ENCODE measurements around the gene CAPZB. TPM values are rescaled to one million over a fixed set of nuclear protein-coding genes. Genes with fewer than 3 reads are reported as not detected.
A peak's percentile ranks its signal among the peaks of the same experiment; 100 is the strongest.

CAPZB gene
- total and polyA plus RNA-seq, 10 donors = 139 to 386 (median 277) TPM

DNA sequence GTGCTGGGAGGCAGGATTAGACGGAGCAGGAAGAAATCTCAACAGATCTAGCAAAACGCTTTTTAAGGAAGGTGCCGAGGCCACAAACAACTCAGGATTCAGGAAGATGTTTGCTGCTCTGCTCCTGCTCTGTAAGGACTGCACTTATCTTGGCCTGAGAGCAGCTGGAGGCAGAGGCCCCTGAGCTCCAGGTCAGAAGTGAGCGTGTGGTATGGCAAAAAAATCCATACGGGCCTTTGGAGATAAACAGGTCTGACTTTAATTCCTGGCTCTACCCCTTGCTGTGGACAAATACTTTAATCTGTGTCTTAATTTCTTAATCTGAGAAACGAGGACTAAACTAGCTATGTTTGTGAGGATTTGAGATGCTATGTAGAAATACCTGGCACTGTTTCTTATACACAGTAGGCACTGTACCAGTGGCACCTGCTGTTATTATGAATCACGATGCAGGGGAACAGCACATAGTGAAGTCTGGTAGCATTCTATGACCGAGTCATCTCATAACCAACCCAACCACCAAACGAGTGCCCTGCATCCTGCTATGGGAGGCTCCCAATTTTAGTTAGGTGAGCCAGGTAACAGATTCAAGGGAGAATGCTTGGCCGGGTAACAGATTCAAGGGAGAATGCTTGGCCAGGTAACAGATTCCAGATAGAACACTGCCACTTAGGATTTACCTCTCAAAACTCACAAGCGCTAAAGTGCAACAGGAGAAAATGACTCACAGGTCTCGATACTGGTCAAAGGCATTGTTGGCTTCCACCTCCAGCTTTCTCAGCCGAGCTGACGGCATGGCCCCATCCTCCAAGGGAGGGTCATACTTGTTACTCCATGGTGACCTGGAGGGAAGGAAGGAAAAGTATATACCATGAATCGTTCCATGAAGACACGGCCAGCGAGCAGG lies 107.3 kb downstream of the CAPZB start:
- intact Hi-C loops (cut with DNase I; ENCODE audit: low total_unique reads) = no loop called here
- H3K4me1 ChIP-seq = peaks cover 0 to 20% (median 1%) of the 10 kb centered on the region in 6 donors
- TF ChIP-seq POLR2A (IDR thresholded peaks at IDR 0.05) (no peak), POLR2AphosphoS5 (IDR thresholded peaks at IDR 0.05) (no peak), CTCF (IDR thresholded peaks at IDR 0.05 in 8 of 11, conservative IDR thresholded peaks at IDR 0.05 in 3 of 11) (no peak)
- H3K27me3 ChIP-seq (replicated peaks in 1 of 7) = no peaks in the 10 kb centered on the region
- 90 to 96% (median 92%) methylated on average over 17 of the region's 17 CpGs for WGBS, 5 donors
- H3K9me3 ChIP-seq = no peaks in the 10 kb centered on the region
- DNase-seq = no peak
- H3K36me3 ChIP-seq = peaks cover 0 to 100% (median 82%) of the 10 kb centered on the region in 6 donors
- no peak overlapping the region for H3K27ac ChIP-seq
- no peak overlapping the region for H3K4me3 ChIP-seq

GRCh38 chr1:19376428-19377372 lies 108.6 kb downstream of the CAPZB start:
- Histone ChIP-seq H3K36me3 (peaks cover 0 to 100% (median 80%) of the 10 kb centered on the region in 6 donors), H3K27me3 (replicated peaks in 1 of 7) (no peaks in the 10 kb centered on the region), H3K27ac (peak overlapping the region in 1 of 8 donors; percentile 36), H3K9me3 (no peaks in the 10 kb centered on the region), H3K4me3 (no peak overlapping the region), H3K4me1 (peaks cover 0 to 34% (median 6%) of the 10 kb centered on the region in 6 donors)
- TF ChIP-seq POLR2AphosphoS5 (IDR thresholded peaks at IDR 0.05) (no peak), POLR2A (IDR thresholded peaks at IDR 0.05) (no peak), CTCF (IDR thresholded peaks at IDR 0.05 in 8 of 11, conservative IDR thresholded peaks at IDR 0.05 in 3 of 11) (no peak)
- 94 to 96% (median 96%) methylated on average over 7 of the region's 7 CpGs for WGBS, 5 donors
- DNase-seq = no peak
- intact Hi-C loops (cut with DNase I; ENCODE audit: low total_unique reads) = no loop called here

DNA sequence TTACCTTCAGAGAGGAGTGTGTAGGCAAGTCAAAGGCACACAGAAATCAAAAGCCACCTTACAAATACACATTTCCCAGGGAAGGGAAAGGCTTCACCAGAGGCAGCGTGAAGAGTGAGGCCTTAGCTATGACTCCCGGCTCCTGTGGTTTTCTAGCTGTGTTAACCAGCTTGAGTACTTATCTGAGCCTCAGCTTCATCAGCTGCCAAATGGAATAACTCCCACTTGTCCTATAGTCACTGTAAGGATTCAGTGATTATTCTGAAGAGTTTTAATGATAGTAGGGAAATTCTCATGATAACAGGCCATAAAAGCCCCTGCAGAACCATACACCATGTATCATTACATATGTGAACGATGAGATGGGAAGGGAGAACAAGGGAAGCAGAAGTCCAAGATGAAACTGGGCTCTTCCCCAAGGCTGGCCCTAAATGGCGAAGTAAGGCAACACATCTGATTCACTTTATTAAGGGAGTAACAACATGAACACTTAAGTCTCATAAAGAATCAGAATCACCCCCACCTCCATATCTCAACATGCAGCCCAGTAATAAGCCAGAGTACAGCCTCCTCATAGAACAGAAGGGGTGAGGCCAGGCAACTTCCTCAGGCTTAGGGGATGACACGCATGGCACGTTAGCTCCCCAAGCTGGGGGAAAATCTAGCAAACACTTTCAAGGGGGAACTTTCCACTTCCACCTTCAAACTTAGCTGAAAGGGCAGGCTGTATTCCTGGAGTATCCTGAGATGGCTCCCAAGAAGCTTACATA lies 109.5 kb downstream of the CAPZB start:
- Histone ChIP-seq H3K36me3 (peaks cover 0 to 100% (median 78%) of the 10 kb centered on the region in 6 donors), H3K4me1 (peaks cover 0 to 43% (median 13%) of the 10 kb centered on the region in 6 donors), H3K27ac (peak overlapping the region in 1 of 8 donors; percentile 36), H3K9me3 (no peaks in the 10 kb centered on the region), H3K4me3 (no peak overlapping the region), H3K27me3 (replicated peaks in 1 of 7) (no peaks in the 10 kb centered on the region)
- intact Hi-C loops (cut with DNase I; ENCODE audit: low total_unique reads) = no loop called here
- DNase-seq = no peak
- WGBS, 5 donors = 74 to 82% (median 76%) methylated on average over 6 of the region's 6 CpGs
- TF ChIP-seq POLR2A (IDR thresholded peaks at IDR 0.05) (no peak), CTCF (IDR thresholded peaks at IDR 0.05 in 8 of 11, conservative IDR thresholded peaks at IDR 0.05 in 3 of 11) (no peak), POLR2AphosphoS5 (IDR thresholded peaks at IDR 0.05) (no peak)

Measured in spleen (tissue), 11 donors.